ENCODE measurements around the gene TTC28. TPM values are rescaled to one million over a fixed set of nuclear protein-coding genes. Genes with fewer than 3 reads are reported as not detected.

TTC28 gene
- polyA plus RNA-seq, 1 donor from 2014 or later, result 0.30 TPM

DNA sequence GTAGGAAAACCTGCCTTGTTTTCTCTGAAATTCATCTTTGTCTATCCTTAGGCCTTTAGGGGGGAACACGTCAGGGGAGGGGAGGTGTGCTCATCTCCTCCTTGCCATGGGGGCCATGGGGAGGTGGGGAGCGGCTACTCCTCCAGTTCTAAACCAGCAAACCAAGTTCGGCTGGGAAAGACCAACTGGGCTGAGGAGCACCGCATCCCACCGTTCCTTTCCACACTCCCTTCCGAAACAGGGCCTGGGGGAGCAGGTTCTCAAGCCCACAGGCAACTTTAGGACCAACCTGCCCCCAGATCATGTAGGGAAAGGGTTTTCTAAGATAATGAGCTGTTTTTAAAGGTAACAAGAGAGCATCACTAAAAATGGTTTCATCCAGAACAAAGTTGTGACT, 683.1 kb downstream of the TTC28 start:
- H3K36me3 Mint-ChIP-seq, result no peaks in the 10 kb centered on the region
- no peaks in the 10 kb centered on the region for H3K9me3 Mint-ChIP-seq
- peaks cover 0 to 4% (median 0%) of the 10 kb centered on the region in 3 donors for H3K4me1 Mint-ChIP-seq

DNA sequence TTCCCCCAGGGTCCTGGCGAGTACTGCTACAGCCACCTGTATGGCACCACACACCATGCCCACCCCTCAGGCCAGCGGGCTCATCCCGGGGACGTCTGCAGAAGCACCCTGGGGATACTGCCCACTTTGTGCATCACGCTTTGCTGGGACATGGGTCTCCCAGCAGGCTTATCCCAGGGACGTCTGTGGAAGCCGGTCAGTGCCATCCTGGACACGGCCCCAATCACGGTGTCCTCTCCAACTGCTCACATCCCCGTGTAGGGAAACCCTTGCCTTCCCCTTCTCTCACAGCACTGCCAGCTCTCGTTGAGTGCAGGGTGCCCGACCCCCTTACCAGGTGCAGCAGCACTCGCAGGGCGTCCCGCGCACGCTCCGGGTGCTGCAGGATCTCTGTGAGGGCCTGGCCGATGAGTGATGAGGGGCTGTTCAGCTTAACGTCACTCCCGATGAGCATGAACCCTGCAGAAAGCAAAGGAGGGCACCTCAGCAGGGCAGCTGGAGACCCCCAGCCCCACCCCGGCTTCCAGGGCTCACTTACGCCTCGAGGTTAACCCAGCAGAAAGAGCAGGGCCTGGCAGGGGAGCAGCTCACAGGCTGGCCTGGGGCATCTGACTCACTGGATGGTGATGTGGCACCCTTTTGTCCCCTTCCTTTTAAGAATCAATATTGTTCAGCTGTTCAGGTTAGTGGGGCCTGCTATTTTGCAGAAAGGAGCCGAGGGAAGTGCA, 683.7 kb downstream of the TTC28 start:
- no peaks in the 10 kb centered on the region for H3K27me3 Mint-ChIP-seq
- no peaks in the 10 kb centered on the region for H3K36me3 Mint-ChIP-seq
- H3K27ac Mint-ChIP-seq, result no peak overlapping the region
- H3K9me3 Mint-ChIP-seq, result no peaks in the 10 kb centered on the region
- H3K4me3 Mint-ChIP-seq, result no peak overlapping the region
- H3K4me1 Mint-ChIP-seq, result peaks cover 0 to 8% (median 0%) of the 10 kb centered on the region in 3 donors

More for the DNA sequence above, 683.1 kb downstream of the TTC28 start:
- no peak overlapping the region for H3K4me3 Mint-ChIP-seq
- no peaks in the 10 kb centered on the region for H3K27me3 Mint-ChIP-seq
- H3K27ac Mint-ChIP-seq, result no peak overlapping the region

DNA sequence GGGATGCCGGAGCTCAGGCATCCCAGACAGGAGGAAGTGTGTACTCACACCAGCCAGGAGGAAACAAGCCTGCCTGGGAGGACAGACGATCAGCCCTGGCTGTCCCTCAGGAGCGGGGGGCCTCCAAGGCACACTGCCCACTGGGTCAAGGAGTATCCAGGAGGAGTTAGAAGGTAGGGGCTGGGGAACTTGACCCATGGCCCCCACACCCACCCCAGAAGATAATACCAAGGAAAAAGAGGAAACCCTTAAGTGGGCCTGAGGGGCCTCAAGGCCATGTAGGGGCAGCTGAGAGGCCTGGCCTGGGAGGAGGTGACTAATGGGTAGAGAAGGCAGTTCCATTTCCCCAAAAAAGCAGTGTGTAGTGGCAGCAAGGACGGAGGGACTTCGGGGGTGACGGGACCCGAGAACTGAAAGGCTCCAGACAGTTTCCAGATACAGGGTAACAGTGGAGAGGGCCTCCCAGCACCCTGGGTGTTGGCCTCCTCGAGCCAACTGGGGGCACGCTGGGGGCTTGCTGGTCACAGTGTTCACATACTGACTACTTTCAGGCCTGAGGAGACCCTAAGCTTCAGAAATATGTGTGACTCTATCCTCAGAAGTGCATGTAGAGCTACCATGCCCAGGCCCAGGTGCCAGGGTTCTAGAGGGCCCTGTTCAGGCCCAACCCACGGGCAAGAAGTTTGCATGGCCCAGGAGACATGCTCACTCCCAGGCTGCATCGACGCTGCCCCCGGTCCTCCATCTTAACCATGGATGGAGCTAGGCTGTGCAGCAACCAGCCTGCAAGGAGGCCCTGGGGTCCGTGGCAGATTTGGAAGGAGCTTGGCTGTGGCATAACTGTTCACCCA, 684.9 kb downstream of the TTC28 start:
- H3K36me3 Mint-ChIP-seq, result no peaks in the 10 kb centered on the region
- H3K27me3 Mint-ChIP-seq, result no peaks in the 10 kb centered on the region
- no peaks in the 10 kb centered on the region for H3K9me3 Mint-ChIP-seq
- peaks cover 0 to 8% (median 2%) of the 10 kb centered on the region in 3 donors for H3K4me1 Mint-ChIP-seq
- H3K4me3 Mint-ChIP-seq, result no peak overlapping the region
- no peak overlapping the region for H3K27ac Mint-ChIP-seq

DNA sequence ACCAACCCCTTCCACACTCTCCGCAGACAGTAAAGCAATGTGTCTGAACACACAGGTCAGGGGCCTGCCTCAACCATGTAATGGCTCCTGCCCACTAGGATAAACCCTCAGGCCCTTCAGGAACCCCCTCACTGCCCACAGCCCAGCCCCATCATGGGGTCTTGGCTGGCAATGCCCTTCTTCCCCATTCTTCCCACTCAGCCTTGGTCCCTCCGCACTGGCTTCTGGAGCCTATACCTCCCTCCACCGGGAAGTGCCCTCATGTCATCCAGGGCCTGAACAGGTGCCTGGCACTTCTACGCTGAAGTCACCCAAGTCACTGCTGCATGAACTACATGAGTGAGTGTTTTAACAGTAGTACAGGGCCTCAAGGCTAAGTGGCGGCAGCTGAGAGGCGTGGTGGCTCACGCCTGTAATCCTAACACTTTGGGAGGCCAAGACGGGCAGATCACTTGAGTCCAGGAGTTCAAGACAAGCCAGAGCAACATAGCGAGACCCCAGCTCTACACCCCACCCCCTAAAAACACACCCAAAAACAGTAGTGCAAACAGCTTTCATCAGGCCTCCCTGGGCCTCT, 685.8 kb downstream of the TTC28 start:
- Mint-ChIP-seq H3K36me3 (no peaks in the 10 kb centered on the region), H3K4me1 (peaks cover 0 to 8% (median 2%) of the 10 kb centered on the region in 3 donors), H3K27ac (no peak overlapping the region), H3K4me3 (peak overlapping the region in 2 of 4 donors; percentile 10 to 43), H3K27me3 (no peaks in the 10 kb centered on the region), H3K9me3 (no peaks in the 10 kb centered on the region)

DNA sequence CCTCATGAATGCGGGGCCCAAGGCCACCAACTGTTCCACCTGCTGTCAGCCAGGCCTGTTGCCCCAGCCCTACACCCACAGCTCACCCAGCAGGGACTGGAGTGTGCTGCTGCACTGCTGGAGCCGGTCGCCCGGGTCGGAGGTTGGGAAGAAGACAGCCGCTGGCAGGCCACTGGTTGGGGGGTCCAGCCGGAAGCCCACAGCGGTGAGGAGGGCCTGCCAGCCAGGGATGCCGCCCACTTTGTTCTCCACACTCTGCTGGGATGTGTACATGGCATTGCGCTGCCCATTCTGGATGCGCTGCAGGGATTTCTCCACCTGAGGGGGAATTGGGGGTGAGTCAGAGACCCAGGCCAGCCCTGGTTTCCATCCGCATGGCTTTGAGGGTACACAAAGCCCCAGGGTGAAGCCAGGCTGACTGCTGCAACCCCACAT, 686.4 kb downstream of the TTC28 start:
- Mint-ChIP-seq H3K27ac (no peak overlapping the region), H3K9me3 (no peaks in the 10 kb centered on the region), H3K4me3 (no peak overlapping the region), H3K27me3 (no peaks in the 10 kb centered on the region), H3K36me3 (no peaks in the 10 kb centered on the region), H3K4me1 (peaks cover 0 to 8% (median 2%) of the 10 kb centered on the region in 3 donors)

DNA sequence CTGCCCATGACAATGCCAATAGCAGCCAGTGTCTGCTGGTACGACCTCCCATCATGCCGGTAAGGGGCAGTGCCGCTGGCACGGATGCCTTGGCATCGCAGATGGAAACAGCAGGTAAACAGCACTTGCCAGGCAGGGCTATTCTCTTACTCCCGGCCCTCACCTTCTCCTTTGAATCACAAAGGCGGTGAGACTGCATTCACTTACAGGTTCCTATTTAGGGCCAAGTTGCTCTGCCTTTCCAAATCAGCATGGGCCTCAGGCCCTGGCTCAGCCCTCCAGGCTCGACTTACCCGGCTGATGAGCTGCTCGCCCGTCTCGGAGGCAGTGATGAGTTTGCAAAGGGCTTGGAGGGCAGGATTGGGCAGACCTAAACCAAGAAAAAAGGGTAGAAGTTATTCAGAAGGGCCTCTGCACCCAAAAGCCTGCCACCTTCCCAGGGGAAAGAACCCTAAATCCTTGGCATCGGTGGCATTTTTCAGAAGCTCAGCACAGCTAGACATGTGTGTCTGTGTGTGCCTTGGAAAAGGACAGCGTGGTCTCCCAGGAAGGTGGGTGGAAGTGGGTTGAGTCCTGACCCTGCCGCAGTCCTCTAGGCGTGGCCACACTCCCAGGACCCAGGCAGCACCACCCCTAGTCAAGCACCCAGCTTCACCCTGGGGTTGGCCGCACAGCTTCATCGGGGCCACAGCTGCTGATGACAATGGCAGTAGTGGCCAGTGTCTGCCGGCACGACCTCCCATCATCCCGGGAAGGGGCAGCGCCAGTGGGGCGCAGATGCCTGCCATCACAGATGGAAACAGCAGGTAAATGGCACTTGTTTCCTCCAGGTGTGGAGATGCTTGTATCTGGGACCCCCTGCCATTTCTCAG, 687.1 kb downstream of the TTC28 start:
- Mint-ChIP-seq H3K36me3 (no peaks in the 10 kb centered on the region), H3K4me3 (no peak overlapping the region), H3K9me3 (no peaks in the 10 kb centered on the region), H3K27ac (no peak overlapping the region), H3K4me1 (peaks cover 0 to 8% (median 2%) of the 10 kb centered on the region in 3 donors), H3K27me3 (no peaks in the 10 kb centered on the region)

DNA sequence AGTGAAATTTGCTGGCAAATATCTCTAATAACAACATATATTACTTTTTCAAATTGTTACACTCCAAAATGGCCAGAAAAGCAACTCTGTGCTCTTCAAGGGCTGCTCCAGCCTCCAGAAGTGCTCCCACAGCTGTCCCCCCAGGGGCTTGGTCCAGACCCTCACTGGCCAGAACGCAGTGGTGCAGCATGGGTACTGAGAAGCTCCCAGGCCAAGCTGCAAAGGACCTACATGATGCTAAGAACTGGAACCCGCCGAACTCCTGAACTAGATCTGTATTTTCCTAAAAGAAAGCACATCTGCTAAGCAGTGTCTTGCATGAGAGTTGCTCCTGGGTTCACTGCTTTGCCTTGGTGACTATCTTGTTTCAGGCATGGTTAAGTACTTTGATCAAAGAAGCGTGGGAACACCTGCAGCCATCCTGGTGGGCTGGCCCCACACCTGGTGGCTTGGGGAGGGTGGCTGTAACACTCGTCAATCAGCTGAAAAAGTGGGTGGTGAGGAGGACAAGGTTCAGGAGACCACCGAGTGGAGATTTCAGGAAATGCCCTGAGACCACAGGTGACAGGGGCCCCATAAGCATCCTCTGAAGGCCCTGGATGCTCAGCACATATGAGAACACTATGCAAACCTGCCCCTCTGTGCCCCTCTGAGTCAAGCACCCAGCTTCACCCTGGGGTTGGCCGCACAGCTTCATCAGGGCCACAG, 687.9 kb downstream of the TTC28 start:
- Mint-ChIP-seq H3K27me3 (no peaks in the 10 kb centered on the region), H3K27ac (no peak overlapping the region), H3K9me3 (no peaks in the 10 kb centered on the region), H3K4me1 (peaks cover 0 to 8% (median 2%) of the 10 kb centered on the region in 3 donors), H3K4me3 (no peak overlapping the region), H3K36me3 (no peaks in the 10 kb centered on the region)

DNA sequence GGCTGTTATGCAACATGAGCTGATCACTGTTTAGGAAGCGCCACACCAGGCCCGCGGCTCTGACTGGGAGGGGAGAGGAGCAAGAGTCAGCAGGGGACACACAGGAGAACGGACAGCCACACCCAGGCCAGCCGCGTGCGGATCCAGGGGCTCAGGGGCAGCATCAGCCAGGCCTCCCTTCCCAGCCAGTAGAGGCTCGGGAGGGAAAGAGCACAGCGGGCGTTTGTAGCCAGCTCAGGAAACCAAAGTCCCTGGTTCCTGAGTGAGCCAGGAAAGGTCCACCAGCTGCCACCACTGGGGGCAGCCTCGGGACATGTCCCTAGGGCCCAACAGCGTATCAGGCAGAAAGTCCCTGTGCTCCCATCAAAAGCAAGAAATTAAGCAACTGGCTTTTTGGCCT, 688.8 kb downstream of the TTC28 start:
- no peaks in the 10 kb centered on the region for H3K27me3 Mint-ChIP-seq
- no peak overlapping the region for H3K4me3 Mint-ChIP-seq
- no peak overlapping the region for H3K27ac Mint-ChIP-seq
- peaks cover 0 to 8% (median 2%) of the 10 kb centered on the region in 3 donors for H3K4me1 Mint-ChIP-seq
- peaks cover 2% of the 10 kb centered on the region for H3K36me3 Mint-ChIP-seq
- H3K9me3 Mint-ChIP-seq, result no peaks in the 10 kb centered on the region

DNA sequence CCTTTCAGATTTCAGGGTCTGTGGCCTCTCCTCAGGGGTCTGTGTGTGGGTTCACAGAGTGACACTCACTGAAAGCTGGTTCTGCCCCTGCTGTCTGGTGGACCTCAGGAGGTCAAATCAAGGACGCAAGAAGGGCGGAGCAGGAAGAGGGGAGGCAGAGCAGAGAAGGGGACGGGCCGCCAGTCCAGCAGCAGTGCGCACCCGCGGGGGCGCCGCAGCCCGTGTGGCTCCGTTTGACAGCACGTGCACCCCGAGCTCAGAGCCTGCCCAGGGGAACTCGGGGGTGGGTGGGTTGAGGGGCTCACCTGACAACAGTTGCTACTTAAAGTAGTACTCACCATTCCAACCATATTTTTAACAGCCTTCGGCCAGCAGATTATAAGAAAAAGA, 689.2 kb downstream of the TTC28 start:
- Mint-ChIP-seq H3K27me3 (no peaks in the 10 kb centered on the region), H3K9me3 (no peaks in the 10 kb centered on the region), H3K36me3 (peaks cover 2% of the 10 kb centered on the region), H3K27ac (no peak overlapping the region), H3K4me3 (no peak overlapping the region), H3K4me1 (peaks cover 0 to 8% (median 2%) of the 10 kb centered on the region in 3 donors)

DNA sequence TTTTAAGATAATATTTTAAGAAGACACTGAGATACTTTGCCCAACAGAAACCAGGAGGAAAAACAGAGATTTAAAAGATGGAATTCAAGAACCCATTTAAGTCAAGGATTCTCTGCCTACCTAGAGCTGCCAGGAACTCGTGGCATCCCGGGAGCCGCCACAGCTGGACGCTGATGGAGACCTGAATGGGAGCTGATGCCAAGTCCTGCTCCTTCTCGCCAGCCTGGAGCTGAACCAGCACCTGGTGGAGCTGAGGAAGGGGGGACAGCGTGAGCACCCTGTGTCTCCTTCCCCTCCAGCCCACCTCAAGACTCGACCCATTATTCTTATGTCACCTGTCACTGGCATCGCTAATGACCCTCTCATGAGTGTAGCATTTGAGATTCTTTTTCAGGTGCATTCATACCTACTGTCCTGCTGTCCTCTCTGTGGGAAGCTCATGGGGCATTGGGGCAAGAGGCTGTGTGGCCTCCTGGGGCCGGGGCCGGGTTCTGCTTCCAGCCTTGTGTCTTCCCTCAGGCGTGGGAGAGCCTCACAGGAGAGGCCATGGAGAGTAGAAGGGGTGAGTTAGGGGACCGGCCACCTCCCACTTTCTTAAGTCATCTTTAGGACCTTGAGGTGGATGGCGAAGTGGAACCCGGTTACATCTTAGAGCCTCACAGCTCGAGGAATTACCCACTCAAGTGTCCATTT, 689.7 kb downstream of the TTC28 start:
- Mint-ChIP-seq H3K27ac (no peak overlapping the region), H3K27me3 (no peaks in the 10 kb centered on the region), H3K4me1 (peaks cover 0 to 8% (median 2%) of the 10 kb centered on the region in 3 donors), H3K9me3 (no peaks in the 10 kb centered on the region), H3K36me3 (peaks cover 2% of the 10 kb centered on the region), H3K4me3 (no peak overlapping the region)

DNA sequence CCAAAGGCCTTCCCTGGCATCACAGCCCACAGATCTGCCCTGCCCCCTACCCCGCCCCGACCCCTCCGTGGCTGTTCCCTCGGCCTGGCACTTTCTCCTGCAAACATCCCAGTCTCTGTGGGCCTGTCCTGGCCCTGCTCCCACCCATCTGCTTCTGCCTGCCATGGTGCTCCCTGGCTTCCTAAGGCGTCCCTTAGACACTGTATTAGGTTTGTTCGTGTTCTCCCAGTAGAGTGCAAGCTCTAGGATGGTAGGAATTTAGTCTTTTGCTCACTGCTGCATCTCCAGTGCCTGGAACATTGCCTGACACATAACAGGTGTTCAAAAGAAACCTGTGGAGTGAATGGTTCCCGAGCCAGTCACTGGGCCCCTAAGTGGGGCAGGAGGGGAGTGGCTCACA, 690.9 kb downstream of the TTC28 start:
- no peaks in the 10 kb centered on the region for H3K27me3 Mint-ChIP-seq
- peak overlapping the region in 1 of 3 donors; percentile 8 for H3K27ac Mint-ChIP-seq
- peaks cover 2% of the 10 kb centered on the region for H3K36me3 Mint-ChIP-seq
- H3K4me3 Mint-ChIP-seq, result no peak overlapping the region
- H3K9me3 Mint-ChIP-seq, result no peaks in the 10 kb centered on the region
- peaks cover 0 to 8% (median 2%) of the 10 kb centered on the region in 3 donors for H3K4me1 Mint-ChIP-seq

DNA sequence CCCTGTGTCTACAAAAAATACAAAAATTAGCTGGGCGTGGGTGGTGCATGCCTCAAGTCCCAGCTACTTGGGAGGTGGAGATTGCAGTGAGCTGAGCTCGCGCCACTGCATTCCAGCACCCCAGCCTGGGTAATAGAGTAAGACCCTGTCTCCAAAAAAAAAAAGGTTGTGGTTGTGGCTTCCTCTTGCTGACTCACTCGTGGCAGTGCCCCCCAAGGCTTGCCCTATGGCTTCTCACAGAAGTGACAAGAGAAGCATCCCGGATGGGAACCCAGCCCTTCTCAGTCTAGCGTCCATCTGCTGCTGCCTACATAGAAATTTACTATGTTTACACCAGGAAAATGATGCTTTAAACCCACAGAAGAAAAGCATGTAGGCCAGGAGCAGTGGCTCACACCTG, 692.1 kb downstream of the TTC28 start:
- Mint-ChIP-seq H3K9me3 (no peaks in the 10 kb centered on the region), H3K27ac (no peak overlapping the region), H3K4me3 (no peak overlapping the region), H3K27me3 (no peaks in the 10 kb centered on the region), H3K4me1 (peaks cover 0 to 8% (median 2%) of the 10 kb centered on the region in 3 donors), H3K36me3 (peaks cover 2% of the 10 kb centered on the region)

DNA sequence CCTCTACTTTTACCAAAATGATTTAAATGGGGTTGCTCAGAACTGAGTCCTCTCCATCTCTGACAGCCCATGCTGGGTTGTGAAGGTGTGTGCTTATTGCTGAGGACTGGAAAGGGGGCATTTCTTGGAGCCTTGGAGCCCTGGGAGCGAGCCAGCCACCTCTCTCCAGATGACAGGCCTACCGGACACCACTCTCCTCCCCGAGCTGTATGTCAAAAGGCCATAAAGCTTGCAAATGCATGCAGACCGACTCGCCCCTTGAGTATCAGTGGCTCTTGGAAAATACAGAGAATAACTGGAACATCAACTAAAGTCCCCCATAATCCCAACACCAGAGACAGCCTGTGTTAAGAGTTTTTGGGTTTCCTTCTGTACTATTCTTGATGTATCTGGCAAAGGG, 692.7 kb downstream of the TTC28 start:
- Mint-ChIP-seq H3K27ac (no peak overlapping the region), H3K4me3 (no peak overlapping the region), H3K9me3 (no peaks in the 10 kb centered on the region), H3K27me3 (no peaks in the 10 kb centered on the region), H3K4me1 (peaks cover 0 to 8% (median 2%) of the 10 kb centered on the region in 3 donors), H3K36me3 (peaks cover 4% of the 10 kb centered on the region)

Data from IgD-negative memory B cell (primary cell).